ENCODE results near the gene PEF1.

The PEF1 gene

DNA sequence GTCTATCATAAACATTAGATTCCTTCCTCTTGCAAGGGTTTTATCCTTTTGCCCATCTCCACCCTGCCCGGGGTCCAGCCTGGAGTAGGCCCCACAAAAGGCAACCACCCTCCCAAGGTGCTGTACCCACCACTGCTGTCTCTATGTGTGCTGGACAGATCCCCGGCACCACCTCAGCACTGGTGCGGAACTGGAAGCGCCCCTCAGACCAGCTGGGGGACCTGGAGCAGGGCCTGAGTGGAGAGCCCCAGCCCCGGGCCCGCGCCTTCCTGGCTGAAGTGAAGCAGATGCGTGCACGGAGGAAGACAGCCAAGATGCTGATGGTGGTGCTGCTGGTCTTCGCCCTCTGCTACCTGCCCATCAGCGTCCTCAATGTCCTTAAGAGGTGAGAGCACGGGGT is 21.3 kb downstream of the PEF1 start:
- TF ChIP-seq SNAI2 (CRISPR knock-in tag; IDR thresholded peaks at IDR 0.05): no peak
- no peak for TF ChIP-seq PPARA (CRISPR knock-in tag; IDR thresholded peaks at IDR 0.05; ENCODE audit: borderline replicate concordance)
- TF ChIP-seq, protein P1, sequence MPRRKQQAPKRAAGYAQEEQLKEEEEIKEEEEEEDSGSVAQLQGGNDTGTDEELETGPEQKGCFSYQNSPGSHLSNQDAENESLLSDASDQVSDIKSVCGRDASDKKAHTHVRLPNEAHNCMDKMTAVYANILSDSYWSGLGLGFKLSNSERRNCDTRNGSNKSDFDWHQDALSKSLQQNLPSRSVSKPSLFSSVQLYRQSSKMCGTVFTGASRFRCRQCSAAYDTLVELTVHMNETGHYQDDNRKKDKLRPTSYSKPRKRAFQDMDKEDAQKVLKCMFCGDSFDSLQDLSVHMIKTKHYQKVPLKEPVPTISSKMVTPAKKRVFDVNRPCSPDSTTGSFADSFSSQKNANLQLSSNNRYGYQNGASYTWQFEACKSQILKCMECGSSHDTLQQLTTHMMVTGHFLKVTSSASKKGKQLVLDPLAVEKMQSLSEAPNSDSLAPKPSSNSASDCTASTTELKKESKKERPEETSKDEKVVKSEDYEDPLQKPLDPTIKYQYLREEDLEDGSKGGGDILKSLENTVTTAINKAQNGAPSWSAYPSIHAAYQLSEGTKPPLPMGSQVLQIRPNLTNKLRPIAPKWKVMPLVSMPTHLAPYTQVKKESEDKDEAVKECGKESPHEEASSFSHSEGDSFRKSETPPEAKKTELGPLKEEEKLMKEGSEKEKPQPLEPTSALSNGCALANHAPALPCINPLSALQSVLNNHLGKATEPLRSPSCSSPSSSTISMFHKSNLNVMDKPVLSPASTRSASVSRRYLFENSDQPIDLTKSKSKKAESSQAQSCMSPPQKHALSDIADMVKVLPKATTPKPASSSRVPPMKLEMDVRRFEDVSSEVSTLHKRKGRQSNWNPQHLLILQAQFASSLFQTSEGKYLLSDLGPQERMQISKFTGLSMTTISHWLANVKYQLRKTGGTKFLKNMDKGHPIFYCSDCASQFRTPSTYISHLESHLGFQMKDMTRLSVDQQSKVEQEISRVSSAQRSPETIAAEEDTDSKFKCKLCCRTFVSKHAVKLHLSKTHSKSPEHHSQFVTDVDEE (CRISPR knock-in tag; IDR thresholded peaks at IDR 0.05): no peak
- no peak for TF ChIP-seq TCF4 (CRISPR knock-in tag; IDR thresholded peaks at IDR 0.05; ENCODE audit: borderline replicate concordance)
- no peak for TF ChIP-seq BACH2 (CRISPR knock-in tag; IDR thresholded peaks at IDR 0.05; ENCODE audit: borderline replicate concordance)
- ATAC-seq: no peak

DNA sequence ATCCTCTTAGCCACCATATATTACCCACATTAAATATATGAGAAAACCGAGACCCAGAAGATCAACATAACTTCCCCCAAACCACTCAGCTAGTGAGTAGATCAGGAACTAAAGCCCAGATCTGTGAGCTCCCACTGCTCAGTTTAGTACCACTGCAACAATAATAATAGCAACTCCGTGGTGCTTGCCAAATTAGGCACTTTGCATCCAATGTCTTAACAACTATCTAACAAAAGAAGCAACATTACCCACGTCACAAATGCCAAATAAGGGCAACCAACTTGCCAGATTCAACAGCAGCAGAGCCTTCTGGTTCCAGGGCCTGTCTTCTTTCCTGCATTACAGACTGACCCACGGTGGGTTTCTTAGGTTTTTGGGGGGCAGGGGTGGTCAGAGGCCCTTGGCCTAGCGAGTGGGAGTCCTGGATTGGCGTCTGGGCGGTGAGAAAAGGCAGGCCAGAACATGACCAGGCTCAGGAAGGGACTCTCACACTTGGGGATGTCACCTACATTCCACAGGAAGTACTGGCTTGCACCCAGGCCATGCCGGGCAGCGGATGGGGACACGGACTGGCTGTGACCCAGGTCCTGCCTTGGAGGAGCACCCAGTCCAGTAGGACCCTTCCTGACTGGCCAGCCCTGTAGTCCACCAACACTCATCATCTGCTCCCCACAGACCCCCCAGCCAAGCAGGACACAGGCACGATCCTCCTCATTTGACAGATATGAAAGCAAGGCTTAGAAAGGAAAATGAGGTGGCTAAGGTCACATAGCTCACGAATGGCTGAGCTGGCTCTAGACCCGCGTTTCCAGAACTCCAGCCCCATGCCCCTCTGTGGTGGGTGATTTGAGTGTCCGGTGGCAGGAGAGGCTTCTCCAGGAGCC is 22.6 kb downstream of the PEF1 start:
- no peak for ATAC-seq
- TF ChIP-seq ZNF8 (CRISPR knock-in tag; IDR thresholded peaks at IDR 0.05): no peak
- TF ChIP-seq ARNTL (CRISPR knock-in tag; IDR thresholded peaks at IDR 0.05; ENCODE audit: borderline replicate concordance, low read depth): no peak
- TF ChIP-seq, protein P2, sequence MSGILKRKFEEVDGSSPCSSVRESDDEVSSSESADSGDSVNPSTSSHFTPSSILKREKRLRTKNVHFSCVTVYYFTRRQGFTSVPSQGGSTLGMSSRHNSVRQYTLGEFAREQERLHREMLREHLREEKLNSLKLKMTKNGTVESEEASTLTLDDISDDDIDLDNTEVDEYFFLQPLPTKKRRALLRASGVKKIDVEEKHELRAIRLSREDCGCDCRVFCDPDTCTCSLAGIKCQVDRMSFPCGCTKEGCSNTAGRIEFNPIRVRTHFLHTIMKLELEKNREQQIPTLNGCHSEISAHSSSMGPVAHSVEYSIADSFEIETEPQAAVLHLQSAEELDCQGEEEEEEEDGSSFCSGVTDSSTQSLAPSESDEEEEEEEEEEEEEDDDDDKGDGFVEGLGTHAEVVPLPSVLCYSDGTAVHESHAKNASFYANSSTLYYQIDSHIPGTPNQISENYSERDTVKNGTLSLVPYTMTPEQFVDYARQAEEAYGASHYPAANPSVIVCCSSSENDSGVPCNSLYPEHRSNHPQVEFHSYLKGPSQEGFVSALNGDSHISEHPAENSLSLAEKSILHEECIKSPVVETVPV (CRISPR knock-in tag; IDR thresholded peaks at IDR 0.05): no peak
- TF ChIP-seq, protein P3, sequence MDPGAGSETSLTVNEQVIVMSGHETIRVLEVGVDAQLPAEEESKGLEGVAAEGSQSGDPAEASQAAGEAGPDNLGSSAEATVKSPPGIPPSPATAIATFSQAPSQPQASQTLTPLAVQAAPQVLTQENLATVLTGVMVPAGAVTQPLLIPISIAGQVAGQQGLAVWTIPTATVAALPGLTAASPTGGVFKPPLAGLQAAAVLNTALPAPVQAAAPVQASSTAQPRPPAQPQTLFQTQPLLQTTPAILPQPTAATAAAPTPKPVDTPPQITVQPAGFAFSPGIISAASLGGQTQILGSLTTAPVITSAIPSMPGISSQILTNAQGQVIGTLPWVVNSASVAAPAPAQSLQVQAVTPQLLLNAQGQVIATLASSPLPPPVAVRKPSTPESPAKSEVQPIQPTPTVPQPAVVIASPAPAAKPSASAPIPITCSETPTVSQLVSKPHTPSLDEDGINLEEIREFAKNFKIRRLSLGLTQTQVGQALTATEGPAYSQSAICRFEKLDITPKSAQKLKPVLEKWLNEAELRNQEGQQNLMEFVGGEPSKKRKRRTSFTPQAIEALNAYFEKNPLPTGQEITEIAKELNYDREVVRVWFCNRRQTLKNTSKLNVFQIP (CRISPR knock-in tag; IDR thresholded peaks at IDR 0.05; ENCODE audit: borderline replicate concordance, low read depth): no peak
- no peak for TF ChIP-seq ISL1 (CRISPR knock-in tag; IDR thresholded peaks at IDR 0.05)
- TF ChIP-seq, protein P4, sequence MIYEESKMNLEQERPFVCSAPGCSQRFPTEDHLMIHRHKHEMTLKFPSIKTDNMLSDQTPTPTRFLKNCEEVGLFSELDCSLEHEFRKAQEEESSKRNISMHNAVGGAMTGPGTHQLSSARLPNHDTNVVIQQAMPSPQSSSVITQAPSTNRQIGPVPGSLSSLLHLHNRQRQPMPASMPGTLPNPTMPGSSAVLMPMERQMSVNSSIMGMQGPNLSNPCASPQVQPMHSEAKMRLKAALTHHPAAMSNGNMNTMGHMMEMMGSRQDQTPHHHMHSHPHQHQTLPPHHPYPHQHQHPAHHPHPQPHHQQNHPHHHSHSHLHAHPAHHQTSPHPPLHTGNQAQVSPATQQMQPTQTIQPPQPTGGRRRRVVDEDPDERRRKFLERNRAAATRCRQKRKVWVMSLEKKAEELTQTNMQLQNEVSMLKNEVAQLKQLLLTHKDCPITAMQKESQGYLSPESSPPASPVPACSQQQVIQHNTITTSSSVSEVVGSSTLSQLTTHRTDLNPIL (CRISPR knock-in tag; IDR thresholded peaks at IDR 0.05; ENCODE audit: low read depth): no peak
- TF ChIP-seq TOX (CRISPR knock-in tag; IDR thresholded peaks at IDR 0.05; ENCODE audit: borderline replicate concordance): no peak
- no peak for TF ChIP-seq PPARA (CRISPR knock-in tag; IDR thresholded peaks at IDR 0.05; ENCODE audit: borderline replicate concordance)
- TF ChIP-seq ESRRG (CRISPR knock-in tag; IDR thresholded peaks at IDR 0.05): no peak
- no peak for TF ChIP-seq BACH2 (CRISPR knock-in tag; IDR thresholded peaks at IDR 0.05; ENCODE audit: borderline replicate concordance)
- TF ChIP-seq, protein P1 (CRISPR knock-in tag; IDR thresholded peaks at IDR 0.05): no peak
- no peak for TF ChIP-seq GLIS3 (CRISPR knock-in tag; IDR thresholded peaks at IDR 0.05)
- TF ChIP-seq, protein P5, sequence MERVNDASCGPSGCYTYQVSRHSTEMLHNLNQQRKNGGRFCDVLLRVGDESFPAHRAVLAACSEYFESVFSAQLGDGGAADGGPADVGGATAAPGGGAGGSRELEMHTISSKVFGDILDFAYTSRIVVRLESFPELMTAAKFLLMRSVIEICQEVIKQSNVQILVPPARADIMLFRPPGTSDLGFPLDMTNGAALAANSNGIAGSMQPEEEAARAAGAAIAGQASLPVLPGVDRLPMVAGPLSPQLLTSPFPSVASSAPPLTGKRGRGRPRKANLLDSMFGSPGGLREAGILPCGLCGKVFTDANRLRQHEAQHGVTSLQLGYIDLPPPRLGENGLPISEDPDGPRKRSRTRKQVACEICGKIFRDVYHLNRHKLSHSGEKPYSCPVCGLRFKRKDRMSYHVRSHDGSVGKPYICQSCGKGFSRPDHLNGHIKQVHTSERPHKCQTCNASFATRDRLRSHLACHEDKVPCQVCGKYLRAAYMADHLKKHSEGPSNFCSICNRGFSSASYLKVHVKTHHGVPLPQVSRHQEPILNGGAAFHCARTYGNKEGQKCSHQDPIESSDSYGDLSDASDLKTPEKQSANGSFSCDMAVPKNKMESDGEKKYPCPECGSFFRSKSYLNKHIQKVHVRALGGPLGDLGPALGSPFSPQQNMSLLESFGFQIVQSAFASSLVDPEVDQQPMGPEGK (CRISPR knock-in tag; IDR thresholded peaks at IDR 0.05; ENCODE audit: borderline replicate concordance): no peak
- TF ChIP-seq ZFP30 (CRISPR knock-in tag; IDR thresholded peaks at IDR 0.05): no peak
- no peak for TF ChIP-seq ZNF70 (CRISPR knock-in tag; IDR thresholded peaks at IDR 0.05)
- TF ChIP-seq OSR1 (CRISPR knock-in tag; IDR thresholded peaks at IDR 0.05): no peak
- no peak for TF ChIP-seq SNAI2 (CRISPR knock-in tag; IDR thresholded peaks at IDR 0.05)
- no peak for TF ChIP-seq TCF4 (CRISPR knock-in tag; IDR thresholded peaks at IDR 0.05; ENCODE audit: borderline replicate concordance)
- TF ChIP-seq CSDC2 (CRISPR knock-in tag; IDR thresholded peaks at IDR 0.05): no peak

All from SK-N-SH treated with all-trans-retinoic acid at 6 μM for 48 hours (cell line).